ENCODE measurements around the gene C6orf15.

Gene C6orf15

GRCh38 chr6:31120151-31120915 lies 8.0 kb upstream of the C6orf15 start, which contains the start of gene CDSN:
Gene CDSN, minus strand, starts transcription at chr6:31120446. Its CDS starts 27 bp downstream, at chr6:31120419.
- Mint-ChIP-seq H3K9me3 (no peaks in the 10 kb centered on the region), H3K4me1 (peaks cover 1% of the 10 kb centered on the region), H3K4me3 (no peak within 1 kb of the TSS), H3K27me3 (peaks cover 7% of the 10 kb centered on the region), H3K27ac (no peak within 1 kb of the TSS)
- ATAC-seq (no peak), DNase-seq (no peak)

DNA sequence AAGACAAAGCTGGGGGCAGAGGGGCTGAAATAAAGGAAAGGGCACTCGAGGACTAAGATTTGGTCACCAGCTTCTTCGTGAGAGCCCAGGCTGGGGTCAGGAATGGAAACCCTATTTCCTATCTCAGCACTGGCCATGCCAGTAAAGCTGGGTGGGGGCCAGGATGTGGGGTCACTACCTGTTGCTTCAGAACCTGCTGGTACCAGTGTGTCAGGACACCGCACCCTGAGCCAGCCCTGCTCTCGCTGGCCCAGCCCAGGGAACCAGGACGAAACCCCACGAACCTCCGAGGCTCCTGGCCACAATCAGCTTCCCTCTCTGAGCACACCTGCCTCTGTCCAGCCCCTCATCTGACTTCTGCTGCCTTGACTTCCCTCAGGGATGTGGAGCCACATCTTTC lies 5.8 kb upstream of the C6orf15 start:
- Mint-ChIP-seq H3K4me1 (no peaks in the 10 kb centered on the region), H3K4me3 (no peak overlapping the region), H3K27ac (peak overlapping the region in 1 of 2 donors; percentile 24), H3K9me3 (no peaks in the 10 kb centered on the region), H3K27me3 (peaks cover 7% of the 10 kb centered on the region)
- DNase-seq (no peak), ATAC-seq (no peak)

DNA sequence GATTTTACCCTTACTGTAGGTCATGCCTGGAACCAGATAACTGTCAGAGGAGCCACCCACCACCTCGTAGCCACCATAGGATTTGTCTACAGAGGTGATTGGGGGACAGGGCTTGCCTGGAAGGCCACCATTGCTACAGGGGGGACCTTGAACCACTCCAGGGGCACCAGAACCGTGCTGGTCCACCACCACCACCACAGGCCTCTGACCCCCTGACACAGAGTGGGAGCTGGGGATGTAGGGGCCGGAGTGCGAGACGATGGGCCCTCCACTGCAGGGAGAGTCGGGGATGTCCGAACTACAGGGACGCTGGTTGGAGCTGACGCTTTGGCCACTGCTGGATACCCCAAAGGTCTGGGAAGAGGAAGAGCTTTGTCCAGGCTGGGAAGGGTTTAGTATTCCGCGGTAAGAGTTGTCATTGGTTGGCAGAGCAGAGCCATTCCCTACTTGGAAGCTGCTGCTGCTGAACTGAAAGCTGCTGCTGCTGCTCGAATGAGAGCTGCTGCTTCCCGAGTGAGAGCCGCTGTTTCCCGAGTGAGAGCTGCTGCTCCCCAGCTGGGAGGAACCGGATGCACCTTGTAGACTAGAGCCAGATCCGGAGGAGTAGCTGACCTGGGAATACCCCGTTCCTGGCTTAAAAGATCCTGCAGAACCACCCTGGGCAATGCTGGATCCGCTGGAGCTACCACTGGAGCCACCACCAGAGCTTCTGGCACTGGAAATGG lies 4.4 kb upstream of the C6orf15 start:
- Mint-ChIP-seq H3K9me3 (no peaks in the 10 kb centered on the region), H3K27ac (no peak overlapping the region), H3K27me3 (peaks cover 7% of the 10 kb centered on the region), H3K4me1 (no peaks in the 10 kb centered on the region), H3K4me3 (no peak overlapping the region)
- no peak for DNase-seq
- ATAC-seq = no peak

DNA sequence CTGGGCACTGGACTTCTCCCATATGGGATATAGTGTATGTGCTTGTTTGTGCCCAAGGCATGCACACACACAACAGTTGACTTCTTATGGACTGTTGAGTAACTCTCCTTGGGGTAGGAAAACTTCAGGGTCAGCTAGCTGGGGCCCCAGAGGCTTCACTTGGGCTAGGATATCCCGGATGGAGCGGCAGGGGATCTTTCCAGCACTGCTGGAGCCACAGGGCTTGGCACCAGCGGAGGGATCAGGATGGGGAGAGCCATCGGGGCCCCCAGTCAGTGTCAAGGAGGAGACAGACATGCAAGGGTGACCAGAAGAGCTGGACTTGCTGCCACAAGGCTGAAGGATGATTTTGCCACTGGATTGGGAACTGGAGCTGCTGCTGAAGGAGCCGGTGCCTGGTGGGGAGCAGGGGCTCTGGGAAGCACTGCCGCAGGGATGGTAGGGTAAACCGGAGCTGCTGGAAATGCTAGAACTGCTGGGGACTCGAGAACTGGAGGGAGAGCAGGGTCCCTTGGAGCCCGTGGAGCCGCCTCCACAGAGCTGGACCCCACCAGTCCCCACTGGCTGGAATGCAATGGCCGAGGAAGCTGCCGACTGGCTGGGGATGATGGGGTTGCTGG lies 3.7 kb upstream of the C6orf15 start:
- H3K4me3 Mint-ChIP-seq = no peak overlapping the region
- H3K27me3 Mint-ChIP-seq = peaks cover 7% of the 10 kb centered on the region
- no peaks in the 10 kb centered on the region for H3K4me1 Mint-ChIP-seq
- H3K27ac Mint-ChIP-seq = peak overlapping the region in 1 of 2 donors; percentile 19
- no peak for ATAC-seq
- no peaks in the 10 kb centered on the region for H3K9me3 Mint-ChIP-seq
- no peak for DNase-seq

DNA sequence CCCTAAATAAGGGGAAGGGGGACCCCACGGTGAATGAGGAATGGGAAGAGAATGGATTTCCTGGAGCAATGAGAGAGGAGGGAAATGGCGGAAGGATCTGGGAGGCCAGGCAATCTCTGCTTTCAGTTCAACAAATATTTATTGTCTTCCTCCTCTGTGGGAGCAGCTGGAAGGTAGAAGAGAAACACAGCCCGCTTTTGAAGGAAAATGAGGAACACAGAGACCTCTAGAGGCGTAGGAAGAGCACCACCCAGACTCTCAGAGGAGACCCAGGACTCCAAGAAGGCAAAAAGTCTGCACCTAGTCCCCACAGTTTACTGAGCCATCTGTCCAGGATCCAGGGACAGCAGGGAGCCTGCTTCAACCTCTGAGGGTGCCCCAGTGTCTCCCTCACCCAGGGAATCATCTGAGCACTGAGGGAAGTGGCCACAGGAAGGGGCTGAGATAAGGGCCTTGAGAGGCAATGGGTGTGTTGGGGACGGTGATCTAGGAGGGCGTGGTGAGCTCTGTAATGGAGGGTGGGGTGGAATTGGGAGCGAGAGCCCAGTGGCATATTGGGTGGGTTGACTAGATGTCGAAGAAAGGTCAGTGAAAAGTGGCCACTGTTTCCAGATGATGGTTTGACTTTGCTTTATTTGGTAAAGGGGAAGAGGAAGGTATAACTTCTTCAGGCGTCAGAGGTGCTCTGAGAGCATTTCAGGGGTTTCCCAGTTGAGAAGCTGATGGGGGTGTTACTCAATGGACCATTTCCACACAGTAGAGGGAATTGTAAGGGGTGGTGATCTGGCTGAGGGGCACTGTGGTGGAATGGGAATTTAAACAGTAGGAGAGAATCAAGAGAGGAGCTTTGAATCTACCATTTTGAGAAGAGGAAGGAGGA lies 2.8 kb upstream of the C6orf15 start:
- Mint-ChIP-seq H3K27me3 (peaks cover 8% of the 10 kb centered on the region), H3K9me3 (no peaks in the 10 kb centered on the region), H3K4me1 (no peaks in the 10 kb centered on the region), H3K27ac (peak overlapping the region in 1 of 2 donors; percentile 59), H3K4me3 (no peak overlapping the region)
- ATAC-seq = no peak
- DNase-seq = no peak

GRCh38 chr6:31114541-31114878 lies 2.1 kb upstream of the C6orf15 start, which contains the start of gene PSORS1C1:
Gene PSORS1C1, plus strand, starts transcription at chr6:31114800. Its CDS starts 14,833 bp downstream, at chr6:31129633.
- H3K4me1 Mint-ChIP-seq = no peaks in the 10 kb centered on the region
- H3K27ac Mint-ChIP-seq = peak within 1 kb of the TSS in 1 of 2 donors; percentile 59
- H3K4me3 Mint-ChIP-seq = no peak within 1 kb of the TSS
- no peaks in the 10 kb centered on the region for H3K9me3 Mint-ChIP-seq
- H3K27me3 Mint-ChIP-seq = peaks cover 15% of the 10 kb centered on the region
- no peak for DNase-seq
- no peak for ATAC-seq

DNA sequence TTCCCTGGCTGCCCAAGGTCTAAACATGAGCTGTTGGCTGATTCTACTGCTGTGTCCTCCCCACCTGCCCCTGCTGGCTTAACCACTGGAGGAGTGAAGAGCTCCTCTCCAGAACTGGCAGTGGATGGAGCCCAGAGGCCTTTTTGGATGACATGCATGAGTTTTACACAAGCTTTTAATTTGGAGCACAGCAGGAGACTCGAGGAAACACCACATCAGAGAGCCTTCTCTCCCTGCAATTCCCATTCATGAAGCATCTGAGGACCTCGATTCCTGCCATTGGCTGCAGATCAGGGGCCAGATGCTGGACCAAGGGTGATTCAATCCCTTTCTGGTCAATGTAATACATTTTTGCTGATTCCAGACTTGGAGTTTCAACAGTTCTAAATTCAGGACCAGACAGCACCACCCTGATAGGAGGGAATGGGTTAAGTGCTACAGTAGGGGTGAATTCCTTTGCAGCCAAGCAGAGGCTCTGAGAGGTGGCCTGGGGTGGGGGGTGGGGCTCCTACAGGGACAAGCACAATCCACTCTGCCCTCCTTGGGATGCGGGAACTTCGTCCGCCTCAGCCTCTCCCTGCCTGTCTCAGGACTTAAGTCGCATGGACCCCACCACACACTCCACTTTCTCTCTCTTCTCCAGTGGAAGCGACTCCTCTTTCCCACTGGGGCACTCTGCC lies 1.6 kb upstream of the C6orf15 start:
- ATAC-seq = no peak
- Mint-ChIP-seq H3K27me3 (peaks cover 19% of the 10 kb centered on the region), H3K4me1 (no peaks in the 10 kb centered on the region), H3K4me3 (no peak overlapping the region), H3K27ac (no peak overlapping the region), H3K9me3 (no peaks in the 10 kb centered on the region)
- DNase-seq = no peak

DNA sequence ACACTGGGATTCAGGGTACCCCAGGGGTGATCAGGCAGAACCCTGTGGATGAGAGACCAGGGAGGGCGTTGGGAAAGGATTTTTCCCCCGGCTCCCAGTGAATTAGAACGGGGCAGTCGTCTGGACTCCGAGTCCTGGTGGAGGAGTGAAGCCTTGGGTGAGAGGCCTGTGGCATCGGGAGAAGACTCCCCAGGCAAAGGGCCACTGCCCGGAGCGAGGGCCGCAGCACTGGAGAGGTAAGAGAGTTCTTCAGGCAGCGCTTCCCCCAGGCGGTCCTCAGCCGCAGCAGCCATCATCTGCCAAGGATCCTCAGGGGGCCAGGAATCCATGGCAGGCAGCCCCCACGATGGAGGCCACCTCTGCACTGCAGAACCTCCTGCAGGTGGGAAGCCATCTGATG lies 663 bp downstream of the C6orf15 start:
- ATAC-seq = no peak
- DNase-seq = no peak
- H3K9me3 Mint-ChIP-seq = no peaks in the 10 kb centered on the region
- no peaks in the 10 kb centered on the region for H3K4me1 Mint-ChIP-seq
- H3K27me3 Mint-ChIP-seq = peaks cover 19% of the 10 kb centered on the region
- no peak overlapping the region for H3K27ac Mint-ChIP-seq
- H3K4me3 Mint-ChIP-seq = no peak overlapping the region

- no peak for ATAC-seq
- no peaks in the 10 kb centered on the region for H3K4me1 Mint-ChIP-seq
- peaks cover 17% of the 10 kb centered on the region for H3K27me3 Mint-ChIP-seq
- no peak overlapping the region for H3K27ac Mint-ChIP-seq
- no peak overlapping the region for H3K4me3 Mint-ChIP-seq
- no peak for DNase-seq
- H3K9me3 Mint-ChIP-seq = no peaks in the 10 kb centered on the region
These were observed 1.4 kb downstream of the C6orf15 start for GRCh38 chr6:31110825-31111582.

- no peaks in the 10 kb centered on the region for H3K9me3 Mint-ChIP-seq
- H3K4me3 Mint-ChIP-seq = no peak overlapping the region
- H3K27me3 Mint-ChIP-seq = peaks cover 13% of the 10 kb centered on the region
- no peak for DNase-seq
- no peak for ATAC-seq
- no peaks in the 10 kb centered on the region for H3K4me1 Mint-ChIP-seq
- H3K27ac Mint-ChIP-seq = no peak overlapping the region
These were observed 5.3 kb downstream of the C6orf15 start for GRCh38 chr6:31107052-31107451.

DNA sequence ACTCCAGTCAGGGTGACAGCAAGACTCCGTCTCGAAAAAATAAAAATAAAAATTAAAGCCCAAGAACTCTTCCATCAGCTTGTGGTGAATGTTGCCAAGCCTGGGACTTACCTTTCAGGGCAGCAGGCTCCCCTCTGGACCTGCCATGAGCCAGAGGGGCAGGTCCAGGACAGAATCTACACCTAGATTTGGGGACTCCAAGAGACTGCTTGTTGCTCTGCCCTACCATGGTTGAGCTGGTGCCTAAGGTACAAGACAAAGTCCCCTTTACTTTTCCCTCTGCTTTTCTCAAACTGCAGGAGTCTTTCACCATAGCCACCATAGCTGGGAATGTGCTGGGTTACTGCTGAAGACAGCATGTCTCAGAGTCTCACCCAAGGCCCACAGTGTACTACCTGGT lies 9.2 kb downstream of the C6orf15 start:
- H3K4me3 Mint-ChIP-seq = no peak overlapping the region
- no peak overlapping the region for H3K27ac Mint-ChIP-seq
- H3K9me3 Mint-ChIP-seq = no peaks in the 10 kb centered on the region
- no peak for DNase-seq
- no peaks in the 10 kb centered on the region for H3K27me3 Mint-ChIP-seq
- no peak for ATAC-seq
- H3K4me1 Mint-ChIP-seq = no peaks in the 10 kb centered on the region

DNA sequence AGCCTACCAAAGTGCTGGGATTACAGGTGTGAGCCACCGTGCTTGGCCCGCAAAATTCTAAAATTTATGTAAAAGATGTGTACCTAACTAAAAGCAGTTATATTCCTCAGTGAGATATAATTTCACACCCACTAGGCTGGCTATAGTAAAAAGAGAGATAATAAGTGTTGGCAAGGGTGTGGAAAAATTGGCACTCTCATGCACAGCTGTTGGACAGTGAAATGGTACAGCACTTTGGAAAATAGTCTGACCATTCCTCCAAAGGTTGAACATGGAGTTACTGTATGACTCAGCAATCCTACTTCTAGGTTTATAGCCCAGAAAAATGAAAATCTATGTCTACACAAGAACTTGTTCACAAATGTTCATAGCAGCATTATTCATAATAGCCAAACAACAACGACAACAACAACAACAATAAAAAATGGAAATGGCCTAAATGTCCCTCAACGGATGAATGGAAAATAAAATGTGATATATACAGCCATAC lies 13.9 kb downstream of the C6orf15 start:
- no peak overlapping the region for H3K27ac Mint-ChIP-seq

GRCh38 chr6:31096656-31097055 lies 15.7 kb downstream of the C6orf15 start:
- no peaks in the 10 kb centered on the region for H3K27me3 Mint-ChIP-seq
- H3K4me3 Mint-ChIP-seq = no peak overlapping the region
- H3K4me1 Mint-ChIP-seq = peaks cover 29% of the 10 kb centered on the region
- no peak for DNase-seq
- ATAC-seq = no peak
- no peak overlapping the region for H3K27ac Mint-ChIP-seq
- H3K9me3 Mint-ChIP-seq = no peaks in the 10 kb centered on the region

More for the DNA sequence above, 13.9 kb downstream of the C6orf15 start:
- H3K4me3 Mint-ChIP-seq = no peak overlapping the region
- peaks cover 29% of the 10 kb centered on the region for H3K4me1 Mint-ChIP-seq
- DNase-seq (no peak), ATAC-seq (no peak)
- no peaks in the 10 kb centered on the region for H3K27me3 Mint-ChIP-seq
- no peaks in the 10 kb centered on the region for H3K9me3 Mint-ChIP-seq

DNA sequence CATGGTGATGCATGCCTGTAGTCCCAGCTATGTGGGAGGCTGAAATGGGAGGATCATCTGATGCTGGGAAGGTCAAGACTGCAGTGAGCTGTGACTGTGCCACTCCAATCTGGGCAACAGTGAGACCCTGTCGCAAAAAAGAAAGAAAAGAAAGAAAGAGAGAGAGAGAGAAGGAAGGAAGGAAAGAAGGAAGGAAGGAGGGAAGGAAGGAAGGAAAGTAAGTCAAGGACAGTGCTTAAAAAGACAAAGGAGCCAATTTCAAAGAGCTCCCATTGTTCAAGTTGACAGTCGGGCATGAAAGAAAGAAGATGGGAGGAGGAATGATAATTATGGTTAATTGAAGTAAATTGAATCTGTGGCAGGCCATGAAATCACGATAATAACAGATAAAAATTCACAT lies 16.2 kb downstream of the C6orf15 start:
- ATAC-seq (no peak), DNase-seq (no peak)
- Mint-ChIP-seq H3K4me3 (no peak overlapping the region), H3K4me1 (peaks cover 29% of the 10 kb centered on the region), H3K27ac (no peak overlapping the region), H3K27me3 (no peaks in the 10 kb centered on the region), H3K9me3 (no peaks in the 10 kb centered on the region)
